ENCODE results near the gene ZC3H12A.
"Not testable (repeated sequence)": the region's sequence is repeated elsewhere in the genome, so short reads cannot be mapped to it uniquely, and the experiment has no call there.

GRCh38 chr1:37529888-37530287 lies 55.5 kb downstream of the ZC3H12A start:
- not testable (repeated sequence) for TF ChIP-seq EZH2 (IDR thresholded peaks at IDR 0.05; ENCODE audit: insufficient read depth, poor library complexity, severe bottlenecking); EZH2phosphoT487 (IDR thresholded peaks at IDR 0.05; ENCODE audit: insufficient read depth, low read depth)
